C4-2B (cell line): ENCODE results near the gene KHDRBS2.

Source experiments
- ZFX ChIP-seq: fragments of 450-650 bp; IDR thresholded peaks from 2 replicates; pipeline ENCODE4 v1.6.1; 2017
- TF ChIP-seq, protein P1 (sequence below): fragments of 450-650 bp; conservative IDR thresholded peaks from 2 replicates; pipeline ENCODE4 v1.5.1; 2017; ENCODE audit warnings: mild to moderate bottlenecking

DNA sequence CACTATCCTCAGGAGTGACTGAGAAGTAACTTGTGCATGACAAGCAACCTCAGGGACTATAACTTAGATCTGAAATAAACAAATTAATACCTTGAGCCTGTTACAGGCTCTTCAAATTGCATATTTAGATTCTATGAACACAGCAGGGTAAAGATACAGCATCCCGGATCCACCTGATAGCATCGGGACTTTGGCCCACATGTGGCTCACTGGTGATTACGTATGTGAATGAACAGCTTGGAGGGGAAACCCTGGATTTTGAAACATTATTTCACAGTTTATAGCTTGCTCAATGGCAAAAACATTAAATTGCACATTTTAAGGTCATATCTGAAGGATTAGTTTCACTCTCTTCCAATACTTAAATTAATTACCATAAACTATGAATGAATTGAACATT, 133.2 kb downstream of the KHDRBS2 start:
- TF ChIP-seq, protein P1, sequence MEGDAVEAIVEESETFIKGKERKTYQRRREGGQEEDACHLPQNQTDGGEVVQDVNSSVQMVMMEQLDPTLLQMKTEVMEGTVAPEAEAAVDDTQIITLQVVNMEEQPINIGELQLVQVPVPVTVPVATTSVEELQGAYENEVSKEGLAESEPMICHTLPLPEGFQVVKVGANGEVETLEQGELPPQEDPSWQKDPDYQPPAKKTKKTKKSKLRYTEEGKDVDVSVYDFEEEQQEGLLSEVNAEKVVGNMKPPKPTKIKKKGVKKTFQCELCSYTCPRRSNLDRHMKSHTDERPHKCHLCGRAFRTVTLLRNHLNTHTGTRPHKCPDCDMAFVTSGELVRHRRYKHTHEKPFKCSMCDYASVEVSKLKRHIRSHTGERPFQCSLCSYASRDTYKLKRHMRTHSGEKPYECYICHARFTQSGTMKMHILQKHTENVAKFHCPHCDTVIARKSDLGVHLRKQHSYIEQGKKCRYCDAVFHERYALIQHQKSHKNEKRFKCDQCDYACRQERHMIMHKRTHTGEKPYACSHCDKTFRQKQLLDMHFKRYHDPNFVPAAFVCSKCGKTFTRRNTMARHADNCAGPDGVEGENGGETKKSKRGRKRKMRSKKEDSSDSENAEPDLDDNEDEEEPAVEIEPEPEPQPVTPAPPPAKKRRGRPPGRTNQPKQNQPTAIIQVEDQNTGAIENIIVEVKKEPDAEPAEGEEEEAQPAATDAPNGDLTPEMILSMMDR, result no peak
- no peak for TF ChIP-seq ZFX
